Breast epithelium (tissue), 3 donors: Measurements from ENCODE around the gene TOMM34.

Source experiments
- POLR2A ChIP-seq: fragments of 450-650 bp; IDR thresholded peaks from one replicate; pipeline ENCODE4 v1.6.1; 2016; ENCODE audit warnings: antibody characterized with exemption, mild to moderate bottlenecking, moderate library complexity
- POLR2AphosphoS5 ChIP-seq, 3 donors: sonication (generic); formaldehyde crosslinking; IDR thresholded peaks; one replicate each; pipeline ENCODE4 v1.6.1; 2017; ENCODE audit warnings: antibody characterized with exemption in 3 of 3
- TF ChIP-seq, protein P1 (sequence below), 3 donors: fragments of 450-650 bp; IDR thresholded peaks; one replicate each; pipeline ENCODE4 v1.5.1; 2016 to 2017; ENCODE audit warnings: antibody characterized with exemption in 3 of 3, mild to moderate bottlenecking in 3 of 3, moderate library complexity in 3 of 3

DNA sequence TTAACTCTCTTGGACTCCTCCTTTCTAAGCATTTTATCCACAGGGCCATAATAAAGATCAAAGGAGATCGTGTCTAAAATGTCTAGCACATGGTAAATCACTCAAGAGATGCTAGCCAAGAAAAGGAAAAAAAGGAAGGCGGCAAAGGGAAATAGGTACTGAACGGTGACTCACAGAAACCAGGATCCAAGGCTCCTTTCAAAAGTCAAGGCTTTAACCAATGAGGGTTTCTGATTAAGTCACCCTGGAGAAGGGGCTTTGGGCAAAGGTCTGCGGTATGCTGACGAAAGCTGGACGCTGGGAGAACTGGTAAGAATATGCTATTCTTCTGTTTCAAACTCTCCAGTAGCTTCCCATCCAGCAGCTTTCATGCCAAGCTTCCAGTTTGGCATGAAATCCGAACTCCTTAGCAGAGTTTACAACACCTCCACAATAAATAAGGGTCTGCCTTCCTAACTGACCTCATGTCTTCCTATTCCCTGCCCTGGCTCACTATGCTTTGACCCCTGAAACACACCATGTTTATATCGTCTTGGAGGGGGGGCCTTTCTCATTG lies 1.0 kb downstream of the TOMM34 start:
- TF ChIP-seq, protein P1, sequence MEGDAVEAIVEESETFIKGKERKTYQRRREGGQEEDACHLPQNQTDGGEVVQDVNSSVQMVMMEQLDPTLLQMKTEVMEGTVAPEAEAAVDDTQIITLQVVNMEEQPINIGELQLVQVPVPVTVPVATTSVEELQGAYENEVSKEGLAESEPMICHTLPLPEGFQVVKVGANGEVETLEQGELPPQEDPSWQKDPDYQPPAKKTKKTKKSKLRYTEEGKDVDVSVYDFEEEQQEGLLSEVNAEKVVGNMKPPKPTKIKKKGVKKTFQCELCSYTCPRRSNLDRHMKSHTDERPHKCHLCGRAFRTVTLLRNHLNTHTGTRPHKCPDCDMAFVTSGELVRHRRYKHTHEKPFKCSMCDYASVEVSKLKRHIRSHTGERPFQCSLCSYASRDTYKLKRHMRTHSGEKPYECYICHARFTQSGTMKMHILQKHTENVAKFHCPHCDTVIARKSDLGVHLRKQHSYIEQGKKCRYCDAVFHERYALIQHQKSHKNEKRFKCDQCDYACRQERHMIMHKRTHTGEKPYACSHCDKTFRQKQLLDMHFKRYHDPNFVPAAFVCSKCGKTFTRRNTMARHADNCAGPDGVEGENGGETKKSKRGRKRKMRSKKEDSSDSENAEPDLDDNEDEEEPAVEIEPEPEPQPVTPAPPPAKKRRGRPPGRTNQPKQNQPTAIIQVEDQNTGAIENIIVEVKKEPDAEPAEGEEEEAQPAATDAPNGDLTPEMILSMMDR (IDR thresholded peaks at IDR 0.05): no peak
- TF ChIP-seq POLR2A: no peak
- no peak for TF ChIP-seq POLR2AphosphoS5 (IDR thresholded peaks at IDR 0.05)
